B cell (primary cell): Measurements from ENCODE around the gene PTPN11. TPM values are rescaled to one million over a fixed set of nuclear protein-coding genes. Genes with fewer than 3 reads are reported as not detected.

ENCODE experiments used
- ATAC-seq: fragments of 200-7000 bp; cut with Tn5 transposase; one replicate; pipeline ENCODE4 v1.10.0; 2021; ENCODE audit warnings: low read depth, mild to moderate bottlenecking, moderate number of reproducible peaks, moderate library complexity
- CTCF ChIA-PET: fragments of 350-600 bp; sonication (Branson Sonifier 250); formaldehyde crosslinking; loops from one replicate; lab custom pipeline; 2021; ENCODE audit warnings: antibody characterized with exemption, inconsistent platforms; lab: Charles Lee
- POLR2A ChIA-PET: fragments of 350-600 bp; sonication (Branson Sonifier 250); formaldehyde crosslinking; loops from one replicate; lab custom pipeline; 2021; ENCODE audit warnings: antibody characterized with exemption; lab: Charles Lee
- DNase-seq: peaks from one replicate; pipeline ENCODE4 v3.0.0; 2013
- H2AFZ ChIP-seq: 2 replicates; pipeline ENCODE4 v1.6.1; 2012; ENCODE audit warnings: mild to moderate bottlenecking, low read depth, low read length; ENCODE audit not compliant: insufficient read depth, poor library complexity, severe bottlenecking
- H3K27ac ChIP-seq, 2 donors: 1 replicate in 1 of 2; 2 replicates in 1 of 2; pipeline ENCODE4 v1.5.1; 2012 to 2013; ENCODE audit warnings: low read length in 2 of 2, mild to moderate bottlenecking in 2 of 2, moderate library complexity in 1 of 2
- H3K27me3 ChIP-seq, 4 experiments: fragments of 200-600 bp in 1 of 4; sonication (generic) in 1 of 4; replicated peaks in 1 of 4; 1 replicate in 2 of 4; 2 replicates in 2 of 4; pipeline versions ENCODE4 v1.6.1 to v1.7.0; 2013 to 2016; ENCODE audit warnings: low read length in 3 of 4, mild to moderate bottlenecking in 2 of 4, mixed read lengths in 1 of 4, moderate library complexity in 1 of 4; ENCODE audit not compliant: insufficient read depth in 4 of 4, control insufficient read depth in 3 of 4; ENCODE audit errors: control extremely low read depth in 1 of 4
- H3K36me3 ChIP-seq, 2 experiments: replicated peaks in 1 of 2; 1 replicate in 1 of 2; 2 replicates in 1 of 2; pipeline versions ENCODE4 v1.6.1 to v1.7.1; 2013; ENCODE audit warnings: low read length in 1 of 2; ENCODE audit not compliant: insufficient read depth in 2 of 2, control insufficient read depth in 1 of 2; ENCODE audit errors: control extremely low read depth in 1 of 2, extremely low read depth in 1 of 2
- H3K4me1 ChIP-seq, 2 donors: fragments of 200-600 bp in 1 of 2; sonication (generic) in 1 of 2; 1 replicate in 1 of 2; 2 replicates in 1 of 2; pipeline versions ENCODE4 v1.5.1 to v1.6.1; 2013 to 2017; ENCODE audit warnings: low read length in 2 of 2; ENCODE audit not compliant: control insufficient read depth in 2 of 2, insufficient read depth in 2 of 2
- H3K4me2 ChIP-seq: replicated peaks from 2 replicates; pipeline ENCODE3; 2012; ENCODE audit warnings: mild to moderate bottlenecking, low read depth, low read length; ENCODE audit not compliant: poor library complexity, severe bottlenecking
- H3K4me3 ChIP-seq, 5 experiments: fragments of 200-600 bp in 1 of 5; sonication (generic) in 1 of 5; 1 replicate in 3 of 5; 2 replicates in 2 of 5; pipeline versions ENCODE4 v1.5.1 to v1.7.0; 2011 to 2016; ENCODE audit warnings: low read length in 4 of 5, mild to moderate bottlenecking in 4 of 5, low read depth in 2 of 5, control low read depth in 1 of 5, moderate library complexity in 1 of 5; ENCODE audit not compliant: insufficient read depth in 1 of 5; ENCODE audit errors: control extremely low read depth in 1 of 5, extremely low read depth in 1 of 5
- H3K79me2 ChIP-seq: fragments of 200-600 bp; sonication (generic); one replicate; pipeline ENCODE4 v1.6.0; 2016; ENCODE audit warnings: low read length; ENCODE audit not compliant: control insufficient read depth, insufficient read depth
- H3K9ac ChIP-seq: fragments of 200-600 bp; sonication (generic); 2 replicates; pipeline ENCODE4 v1.6.1; 2017; ENCODE audit warnings: mild to moderate bottlenecking, low read length, moderate library complexity
- H3K9me3 ChIP-seq, 3 donors: one replicate each; pipeline versions ENCODE4 v1.6.1 to v1.7.1; 2013; ENCODE audit warnings: low read length in 2 of 3; ENCODE audit not compliant: control insufficient read depth in 2 of 3, insufficient read depth in 1 of 3; ENCODE audit errors: control extremely low read depth in 1 of 3
- H4K20me1 ChIP-seq: 2 replicates; pipeline ENCODE4 v1.6.0; 2012; ENCODE audit warnings: mild to moderate bottlenecking, low read length; ENCODE audit not compliant: insufficient read depth, control insufficient read depth, poor library complexity, severe bottlenecking
- H3K27ac Mint-ChIP-seq: one replicate; pipeline ENCODE4 v1.8.0; 2021; ENCODE audit warnings: mixed read lengths
- H3K27me3 Mint-ChIP-seq: one replicate; pipeline ENCODE4 v1.8.0; 2021; ENCODE audit warnings: mixed read lengths
- H3K4me1 Mint-ChIP-seq: one replicate; pipeline ENCODE4 v1.8.0; 2021; ENCODE audit warnings: mixed read lengths
- H3K4me3 Mint-ChIP-seq: one replicate; pipeline ENCODE4 v1.8.0; 2021; ENCODE audit warnings: mixed read lengths
- H3K9me3 Mint-ChIP-seq: one replicate; pipeline ENCODE4 v1.8.0; 2022; ENCODE audit warnings: mixed read lengths; ENCODE audit not compliant: insufficient read depth
- CTCF ChIP-seq: fragments of 200-600 bp; IDR thresholded peaks from one replicate; pipeline ENCODE4 v1.8.0; 2022; ENCODE audit warnings: antibody characterized with exemption, mild to moderate bottlenecking
- EZH2 ChIP-seq: IDR thresholded peaks from 2 replicates; pipeline ENCODE4 v1.6.1; 2012; ENCODE audit warnings: borderline replicate concordance, low read depth, mild to moderate bottlenecking, moderate library complexity, low read length; ENCODE audit not compliant: insufficient read depth, poor library complexity, severe bottlenecking
- WGBS: methylation state at CpG from one replicate; pipeline ENCODE4 v1.1.5; 2013; ENCODE audit warnings: missing lambda C conversion rate; ENCODE audit not compliant: insufficient coverage; 5-methylcytosine and 5-hydroxymethylcytosine counted together
- intact Hi-C: fragments of 100-400 bp; cut with micrococcal nuclease; formaldehyde crosslinking; loops from one replicate; pipeline ENCODE4 v1.10.0; 2022
- polyA plus RNA-seq: library from polyadenylated mRNA; depleted of rRNA; stranded (reverse); fragments of >200 nt; gene quantifications from 2 replicates; pipeline ENCODE4 v1.2.3, GENCODE V29; 2012
- total RNA-seq, 2 donors: library from RNA; stranded (reverse); fragments of 120-200 nt in 1 of 2; gene quantifications; 1 replicate in 1 of 2; 2 replicates in 1 of 2; pipeline versions ENCODE4 v1.2.3 to v1.2.4, GENCODE V29; 2013 to 2022

PTPN11 gene
- total and polyA plus RNA-seq, 2 donors (not counting 1 experiment from before 2014, with no cell fraction given), result 7.8 to 53.1 TPM

- peak overlapping the region; percentile 87 for H3K9ac ChIP-seq
- peaks cover 19 to 22% of the 10 kb centered on the region in 2 donors for H3K4me1 ChIP-seq
- H3K27ac ChIP-seq, result peak overlapping the region; percentile 29 to 68
- Mint-ChIP-seq H3K27ac (peak overlapping the region; percentile 94), H3K4me3 (peak overlapping the region; percentile 97), H3K27me3 (no peaks in the 10 kb centered on the region), H3K9me3 (no peaks in the 10 kb centered on the region), H3K4me1 (peaks cover 28% of the 10 kb centered on the region)
- peak overlapping the region; percentile 84 for H3K4me2 ChIP-seq
- ChIA-PET CTCF (interaction anchor here (1.4 kb wide), 1 partner anchor 183 kb away, joined by 4 read pairs; no protein-coding TSS in a partner anchor), POLR2A (no interaction called here)
- ATAC-seq (no peak), DNase-seq (no peak)
- no peak for TF ChIP-seq CTCF
- no peak for TF ChIP-seq EZH2
- H3K9me3 ChIP-seq, result no peaks in the 10 kb centered on the region
- no peaks in the 10 kb centered on the region for H3K36me3 ChIP-seq
- H4K20me1 ChIP-seq, result peaks cover 21% of the 10 kb centered on the region
- 51% methylated on average over 33 of the region's 34 CpGs for WGBS
- no peaks in the 10 kb centered on the region for H3K27me3 ChIP-seq
- H2AFZ ChIP-seq, result peak overlapping the region; percentile 100
- H3K4me3 ChIP-seq, result peak overlapping the region; percentile 44 to 80 (median 71)
- H3K79me2 ChIP-seq, result peaks cover 65% of the 10 kb centered on the region
- intact Hi-C loops, result loop anchor here (5.0 kb wide), 1 partner anchor 274 kb away; the partner anchor contains the start of gene NAA25
These were observed 37.9 kb upstream of the PTPN11 start for GRCh38 chr12:112380663-112381405.

GRCh38 chr12:112381406-112381882 lies 37.3 kb upstream of the PTPN11 start:
- Histone ChIP-seq H3K79me2 (peaks cover 59% of the 10 kb centered on the region), H3K27me3 (no peaks in the 10 kb centered on the region), H2AFZ (peak overlapping the region; percentile 100), H4K20me1 (peaks cover 19% of the 10 kb centered on the region), H3K9ac (peak overlapping the region; percentile 87), H3K4me3 (peak overlapping the region; percentile 44 to 80 (median 71)), H3K9me3 (no peaks in the 10 kb centered on the region), H3K4me2 (peak overlapping the region; percentile 84), H3K4me1 (peaks cover 19 to 22% of the 10 kb centered on the region in 2 donors), H3K27ac (peak overlapping the region; percentile 29 to 68), H3K36me3 (no peaks in the 10 kb centered on the region)
- Mint-ChIP-seq H3K4me3 (peak overlapping the region; percentile 97), H3K27ac (peak overlapping the region; percentile 94), H3K4me1 (peaks cover 27% of the 10 kb centered on the region), H3K27me3 (no peaks in the 10 kb centered on the region), H3K9me3 (no peaks in the 10 kb centered on the region)
- intact Hi-C loops, result loop anchor here (5.0 kb wide), 1 partner anchor 274 kb away; the partner anchor contains the start of gene NAA25
- ChIA-PET CTCF (interaction anchor here (1.4 kb wide), 1 partner anchor 183 kb away, joined by 4 read pairs; no protein-coding TSS in a partner anchor), POLR2A (no interaction called here)
- TF ChIP-seq CTCF (no peak), EZH2 (no peak)
- DNase-seq (no peak), ATAC-seq (peak; percentile 34)
- WGBS, result under 1% methylated on average over 28 of the region's 33 CpGs
